Measurements from ENCODE around the gene CDON. TPM values are rescaled to one million over a fixed set of nuclear protein-coding genes. Genes with fewer than 3 reads are reported as not detected.
A peak's percentile ranks its signal among the peaks of the same experiment; 100 is the strongest.

CDON gene
- total and polyA plus RNA-seq, 12 donors = 1.4 to 17.1 (median 8.9) TPM

GRCh38 chr11:125941619-125942611, 120.8 kb downstream of the CDON start:
- Histone ChIP-seq H3K27me3 (peaks cover 0 to 4% (median 0%) of the 10 kb centered on the region in 7 donors), H3K4me3 (no peak overlapping the region), H3K9me3 (no peaks in the 10 kb centered on the region), H3K27ac (peak overlapping the region in 8 of 10 donors; percentile 5 to 72 (median 54)), H3K36me3 (no peaks in the 10 kb centered on the region), H3K4me1 (peaks cover 7 to 26% (median 17%) of the 10 kb centered on the region in 9 donors)
- peak; percentile 30 to 74 (median 70) for TF ChIP-seq CTCF (IDR thresholded peaks at IDR 0.05)
- WGBS, 2 donors = 19 to 25% methylated on average over 20 of the region's 20 CpGs
- ATAC-seq = peak; percentile 68 to 89 (median 78)
- intact Hi-C loops (cut with DNase I) = loop anchor here in 5 of 10 donors (5.0 to 10.0 kb wide), 3 partner anchors 113 to 250 kb away; partner anchors contain the start of gene CDON (in 3 of the 5)
- peak; percentile 55 to 63 for DNase-seq

GRCh38 chr11:125941267-125941618, 121.4 kb downstream of the CDON start:
- DNase-seq = no peak

GRCh38 chr11:125940145-125940544, 122.5 kb downstream of the CDON start:
- Histone ChIP-seq H3K36me3 (no peaks in the 10 kb centered on the region), H3K27ac (no peak overlapping the region), H3K4me1 (peaks cover 7 to 26% (median 17%) of the 10 kb centered on the region in 9 donors), H3K4me3 (no peak overlapping the region), H3K9me3 (no peaks in the 10 kb centered on the region), H3K27me3 (peaks cover 0 to 4% (median 0%) of the 10 kb centered on the region in 7 donors)
- no peak for TF ChIP-seq CTCF (IDR thresholded peaks at IDR 0.05)
- DNase-seq (no peak), ATAC-seq (no peak)
- intact Hi-C loops (cut with DNase I) = loop anchor here in 5 of 10 donors (5.0 to 10.0 kb wide), 3 partner anchors 115 to 252 kb away; partner anchors contain the start of gene CDON (in 3 of the 5)
- 96 to 97% methylated on average over 4 of the region's 4 CpGs for WGBS, 2 donors

More at GRCh38 chr11:125941267-125941618, 121.4 kb downstream of the CDON start:
- ATAC-seq = peak in 3 of 8 donors; percentile 2 to 30 (median 12)
- intact Hi-C loops (cut with DNase I) = loop anchor here in 5 of 10 donors (5.0 to 10.0 kb wide), 3 partner anchors 114 to 251 kb away; partner anchors contain the start of gene CDON (in 3 of the 5)
- H3K4me3 ChIP-seq = no peak overlapping the region
- no peak for TF ChIP-seq CTCF (IDR thresholded peaks at IDR 0.05)
- WGBS, 2 donors = 46 to 65% methylated on average over 4 of the region's 4 CpGs
- no peaks in the 10 kb centered on the region for H3K36me3 ChIP-seq
- H3K27ac ChIP-seq = peak overlapping the region in 7 of 10 donors; percentile 5 to 72 (median 42)
- no peaks in the 10 kb centered on the region for H3K9me3 ChIP-seq
- peaks cover 7 to 26% (median 17%) of the 10 kb centered on the region in 9 donors for H3K4me1 ChIP-seq
- H3K27me3 ChIP-seq = peaks cover 0 to 4% (median 0%) of the 10 kb centered on the region in 7 donors

- ATAC-seq (peak in 5 of 8 donors; percentile 14 to 45 (median 17)), DNase-seq (peak in 1 of 2 donors; percentile 33)
- 45 to 47% methylated on average over 4 of the region's 4 CpGs for WGBS, 2 donors
- peaks cover 7 to 26% (median 17%) of the 10 kb centered on the region in 9 donors for H3K4me1 ChIP-seq
- H3K27me3 ChIP-seq = no peaks in the 10 kb centered on the region
- no peaks in the 10 kb centered on the region for H3K36me3 ChIP-seq
- intact Hi-C loops (cut with DNase I) = loop anchor here in 1 of 10 donors (10.0 kb wide), 1 partner anchor 56 kb away; no protein-coding TSS in a partner anchor
- no peak for TF ChIP-seq CTCF (IDR thresholded peaks at IDR 0.05)
- no peak overlapping the region for H3K4me3 ChIP-seq
- no peak overlapping the region for H3K27ac ChIP-seq
- H3K9me3 ChIP-seq = no peaks in the 10 kb centered on the region
Measured at GRCh38 chr11:125939081-125939521, 123.6 kb downstream of the CDON start.

All from heart right ventricle (tissue), 16 donors.